DND-41 (cell line): Measurements from ENCODE around the gene PARP1.

Experiments used
- ATAC-seq: fragments of 200-7000 bp; cut with Tn5 transposase; 3 replicates; pipeline ENCODE4 v1.9.1; 2021; ENCODE audit warnings: low read depth; ENCODE audit not compliant: insufficient read depth
- DNase-seq: peaks from one replicate; pipeline ENCODE4 v3.0.0-alpha.2; 2020
- H2AFZ ChIP-seq: 2 replicates; pipeline ENCODE4 v1.6.0; 2012; ENCODE audit warnings: low read depth, low read length
- H3K27ac ChIP-seq: 2 replicates; pipeline ENCODE4 v1.5.1; 2012; ENCODE audit warnings: low read length, inconsistent platforms
- H3K27me3 ChIP-seq: fragments of 200-600 bp; sonication (generic); 2 replicates; pipeline ENCODE4 v1.6.0; 2012; ENCODE audit warnings: low read length, mild to moderate bottlenecking, inconsistent platforms; ENCODE audit not compliant: insufficient read depth, poor library complexity
- H3K36me3 ChIP-seq: 2 replicates; pipeline ENCODE4 v1.5.1; 2012; ENCODE audit warnings: low read length, inconsistent platforms; ENCODE audit not compliant: insufficient read depth
- H3K4me1 ChIP-seq: 2 replicates; pipeline ENCODE4 v1.5.1; 2012; ENCODE audit warnings: mild to moderate bottlenecking, low read length; ENCODE audit not compliant: insufficient read depth
- H3K4me2 ChIP-seq: 2 replicates; pipeline ENCODE4 v1.6.0; 2012; ENCODE audit warnings: mild to moderate bottlenecking, moderate library complexity, low read length, inconsistent platforms; ENCODE audit not compliant: insufficient read depth
- H3K4me3 ChIP-seq, 2 experiments: fragments of 200-600 bp in 1 of 2; shearing (Covaris generic) in 1 of 2; 2 replicates each; pipeline ENCODE4 v1.5.1; 2012 to 2016; ENCODE audit warnings: inconsistent platforms in 2 of 2, low read length in 2 of 2, mild to moderate bottlenecking in 2 of 2, low read depth in 1 of 2, moderate library complexity in 1 of 2
- H3K79me2 ChIP-seq: 2 replicates; pipeline ENCODE4 v1.6.0; 2012; ENCODE audit warnings: low read length, inconsistent platforms; ENCODE audit not compliant: insufficient read depth
- H3K9ac ChIP-seq: 2 replicates; pipeline ENCODE4 v1.6.0; 2012; ENCODE audit warnings: low read depth, mild to moderate bottlenecking, inconsistent platforms, low read length, moderate library complexity
- H3K9me3 ChIP-seq: 2 replicates; pipeline ENCODE4 v1.5.1; 2012; ENCODE audit warnings: low read length, moderate library complexity, mild to moderate bottlenecking, inconsistent platforms; ENCODE audit not compliant: insufficient read depth, severe bottlenecking
- H4K20me1 ChIP-seq: 2 replicates; pipeline ENCODE4 v1.6.0; 2012; ENCODE audit warnings: low read length; ENCODE audit not compliant: insufficient read depth
- CTCF ChIP-seq: IDR thresholded peaks from 2 replicates; pipeline ENCODE4 v1.5.1; 2012; ENCODE audit warnings: borderline replicate concordance, low read length, moderate library complexity, mild to moderate bottlenecking; ENCODE audit not compliant: poor library complexity, severe bottlenecking; ENCODE audit errors: extremely low read depth
- EZH2 ChIP-seq: IDR thresholded peaks from 3 replicates; pipeline ENCODE4 v1.6.1; 2012; ENCODE audit warnings: borderline replicate concordance, low read depth, mild to moderate bottlenecking, moderate library complexity, low read length, inconsistent platforms; ENCODE audit not compliant: severe bottlenecking

PARP1 gene

GRCh38 chr1:226425431-226426031 lies 17.6 kb upstream of the PARP1 start:
- H3K36me3 ChIP-seq: no peaks in the 10 kb centered on the region
- H3K9me3 ChIP-seq: no peaks in the 10 kb centered on the region
- H3K4me1 ChIP-seq: peaks cover 60% of the 10 kb centered on the region
- ATAC-seq: peak; percentile 44
- no peaks in the 10 kb centered on the region for H4K20me1 ChIP-seq
- no peaks in the 10 kb centered on the region for H3K27me3 ChIP-seq
- H3K9ac ChIP-seq: peak overlapping the region; percentile 13; the same call in 1 of the 2 replicates
- H3K27ac ChIP-seq: peak overlapping the region; percentile 13
- H3K4me3 ChIP-seq: no peak overlapping the region
- DNase-seq: peak; percentile 79
- no peaks in the 10 kb centered on the region for H3K79me2 ChIP-seq
- TF ChIP-seq EZH2 (no peak), CTCF (no peak)
- H3K4me2 ChIP-seq: peak overlapping the region; percentile 43
- H2AFZ ChIP-seq: no peak overlapping the region

GRCh38 chr1:226425004-226425378 lies 17.1 kb upstream of the PARP1 start:
- Histone ChIP-seq H3K27ac (peak overlapping the region; percentile 22; the same call in 1 of the 2 replicates), H3K9ac (no peak overlapping the region), H2AFZ (no peak overlapping the region), H3K4me1 (peaks cover 60% of the 10 kb centered on the region), H3K4me3 (no peak overlapping the region), H3K36me3 (no peaks in the 10 kb centered on the region), H3K9me3 (no peaks in the 10 kb centered on the region), H4K20me1 (no peaks in the 10 kb centered on the region), H3K4me2 (peak overlapping the region; percentile 43; the same call in 1 of the 2 replicates), H3K79me2 (no peaks in the 10 kb centered on the region), H3K27me3 (no peaks in the 10 kb centered on the region)
- ATAC-seq: no peak
- TF ChIP-seq EZH2: no peak
- no peak for TF ChIP-seq CTCF
- DNase-seq: no peak

- Histone ChIP-seq H2AFZ (no peak overlapping the region), H3K36me3 (no peaks in the 10 kb centered on the region), H3K4me1 (peaks cover 56% of the 10 kb centered on the region), H3K27ac (peak overlapping the region; percentile 22; the same call in 1 of the 2 replicates), H3K9ac (no peak overlapping the region), H3K9me3 (no peaks in the 10 kb centered on the region), H3K4me2 (peak overlapping the region; percentile 43; the same call in 1 of the 2 replicates), H3K79me2 (no peaks in the 10 kb centered on the region), H4K20me1 (no peaks in the 10 kb centered on the region), H3K4me3 (no peak overlapping the region), H3K27me3 (no peaks in the 10 kb centered on the region)
- DNase-seq (no peak), ATAC-seq (no peak)
- TF ChIP-seq CTCF (peak; percentile 62), EZH2 (no peak)
Measured at GRCh38 chr1:226424221-226425003, 16.5 kb upstream of the PARP1 start.
